ENCODE data around the gene FBXL5. TPM values are rescaled to one million over a fixed set of nuclear protein-coding genes. Genes with fewer than 3 reads are reported as not detected.

The FBXL5 gene
- total RNA-seq, 1 donor from 2014 or later: 102 TPM

DNA sequence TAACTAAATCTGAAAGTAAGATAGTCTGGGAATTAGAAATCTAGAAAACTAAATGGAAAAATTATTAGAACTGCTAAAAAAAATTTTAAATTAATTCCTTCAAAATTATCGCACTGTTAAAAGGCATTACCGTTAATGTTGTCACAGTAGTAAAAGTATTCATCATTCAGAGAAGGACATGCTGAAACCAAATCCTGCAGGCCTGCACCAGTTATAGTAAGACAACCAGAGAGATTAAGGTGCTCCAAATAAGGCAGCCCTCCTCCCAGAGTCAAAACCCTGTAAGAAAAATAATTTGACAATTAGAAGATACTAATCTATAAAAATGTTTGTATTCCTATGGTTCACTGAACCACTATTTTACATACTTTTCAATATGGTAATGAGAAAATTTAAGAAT, 43.0 kb downstream of the FBXL5 start:
- peaks cover 5% of the 10 kb centered on the region for H3K36me3 ChIP-seq (ENCODE audit: control insufficient read depth, insufficient read depth, low read length)
- no peaks in the 10 kb centered on the region for H3K27me3 ChIP-seq (ENCODE audit: control insufficient read depth, insufficient read depth, low read length)
- H3K4me3 ChIP-seq (ENCODE audit: low read depth, low read length): no peak overlapping the region
- FAIRE-seq (no peak), DNase-seq (ENCODE audit: low read depth) (peak; percentile 50)
- TF ChIP-seq, protein P1, sequence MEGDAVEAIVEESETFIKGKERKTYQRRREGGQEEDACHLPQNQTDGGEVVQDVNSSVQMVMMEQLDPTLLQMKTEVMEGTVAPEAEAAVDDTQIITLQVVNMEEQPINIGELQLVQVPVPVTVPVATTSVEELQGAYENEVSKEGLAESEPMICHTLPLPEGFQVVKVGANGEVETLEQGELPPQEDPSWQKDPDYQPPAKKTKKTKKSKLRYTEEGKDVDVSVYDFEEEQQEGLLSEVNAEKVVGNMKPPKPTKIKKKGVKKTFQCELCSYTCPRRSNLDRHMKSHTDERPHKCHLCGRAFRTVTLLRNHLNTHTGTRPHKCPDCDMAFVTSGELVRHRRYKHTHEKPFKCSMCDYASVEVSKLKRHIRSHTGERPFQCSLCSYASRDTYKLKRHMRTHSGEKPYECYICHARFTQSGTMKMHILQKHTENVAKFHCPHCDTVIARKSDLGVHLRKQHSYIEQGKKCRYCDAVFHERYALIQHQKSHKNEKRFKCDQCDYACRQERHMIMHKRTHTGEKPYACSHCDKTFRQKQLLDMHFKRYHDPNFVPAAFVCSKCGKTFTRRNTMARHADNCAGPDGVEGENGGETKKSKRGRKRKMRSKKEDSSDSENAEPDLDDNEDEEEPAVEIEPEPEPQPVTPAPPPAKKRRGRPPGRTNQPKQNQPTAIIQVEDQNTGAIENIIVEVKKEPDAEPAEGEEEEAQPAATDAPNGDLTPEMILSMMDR (IDR thresholded peaks at IDR 0.05; ENCODE audit: insufficient read depth, low read length, severe bottlenecking): no peak

DNA sequence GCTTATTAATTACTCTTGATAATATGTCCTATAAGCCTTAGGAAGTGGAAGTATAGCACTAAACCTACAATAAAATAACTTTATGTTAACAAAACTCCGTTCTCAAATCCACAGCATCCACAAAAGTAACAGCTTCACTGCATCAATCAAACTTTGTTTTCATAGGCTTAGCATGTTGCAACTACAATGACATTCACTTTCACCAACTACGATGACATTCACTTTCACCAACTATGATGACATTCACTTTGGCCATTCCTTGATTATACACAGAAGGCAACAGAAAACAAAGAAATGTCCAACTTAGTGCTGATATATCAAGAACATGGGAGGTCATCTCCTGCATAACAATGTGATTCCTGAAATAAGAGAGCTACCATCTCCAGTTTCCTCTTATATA, 44.3 kb downstream of the FBXL5 start:
- Histone ChIP-seq H3K27me3 (ENCODE audit: control insufficient read depth, insufficient read depth, low read length) (no peaks in the 10 kb centered on the region), H3K36me3 (ENCODE audit: control insufficient read depth, insufficient read depth, low read length) (no peaks in the 10 kb centered on the region), H3K4me3 (ENCODE audit: low read depth, low read length) (no peak overlapping the region)
- DNase-seq (ENCODE audit: low read depth) (no peak), FAIRE-seq (no peak)
- TF ChIP-seq, protein P1 (IDR thresholded peaks at IDR 0.05; ENCODE audit: insufficient read depth, low read length, severe bottlenecking): no peak

DNA sequence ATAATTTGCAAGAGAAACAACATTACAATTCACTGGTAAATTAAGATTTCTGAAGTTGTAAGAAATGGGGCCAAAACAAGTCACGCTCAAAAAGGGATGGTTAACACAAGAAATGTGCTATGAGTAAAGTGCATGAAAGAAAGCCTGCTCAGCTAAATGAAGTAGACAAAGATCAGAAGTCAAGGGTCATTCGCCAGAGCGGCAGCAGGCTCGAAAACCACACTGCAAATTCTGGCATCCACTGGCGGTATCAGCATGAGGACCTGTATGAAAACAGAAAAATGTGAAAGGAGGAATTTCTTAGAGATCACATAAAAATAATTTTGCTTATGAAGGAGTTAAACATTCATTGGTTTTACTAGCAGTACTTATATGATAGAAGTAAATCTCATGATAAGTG, 49.6 kb downstream of the FBXL5 start:
- FAIRE-seq: no peak
- Histone ChIP-seq H3K36me3 (ENCODE audit: control insufficient read depth, insufficient read depth, low read length) (peaks cover 1% of the 10 kb centered on the region), H3K4me3 (ENCODE audit: low read depth, low read length) (no peak overlapping the region), H3K27me3 (ENCODE audit: control insufficient read depth, insufficient read depth, low read length) (no peaks in the 10 kb centered on the region)
- DNase-seq (ENCODE audit: low read depth): no peak
- TF ChIP-seq, protein P1 (IDR thresholded peaks at IDR 0.05; ENCODE audit: insufficient read depth, low read length, severe bottlenecking): no peak

DNA sequence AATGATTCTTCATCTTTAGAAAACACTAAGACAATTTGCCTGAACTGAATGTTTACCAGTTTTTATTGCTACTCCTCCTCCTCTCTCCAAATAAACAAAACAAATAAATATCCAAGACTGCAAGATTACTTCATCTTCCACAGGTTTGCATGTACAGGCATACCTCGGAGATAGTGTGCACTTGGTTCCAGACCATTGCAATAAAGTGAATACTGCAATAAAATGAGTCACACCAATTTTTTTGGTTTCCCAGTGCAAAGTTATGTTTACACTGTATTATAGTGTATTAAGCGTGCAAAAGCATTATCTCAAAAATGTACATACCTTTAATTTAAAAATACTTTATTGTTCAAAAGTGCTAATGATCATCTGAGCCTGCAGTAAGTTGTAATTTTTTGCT, 53.3 kb downstream of the FBXL5 start:
- TF ChIP-seq, protein P1 (IDR thresholded peaks at IDR 0.05; ENCODE audit: insufficient read depth, low read length, severe bottlenecking): no peak
- FAIRE-seq (no peak), DNase-seq (ENCODE audit: low read depth) (peak; percentile 26)
- Histone ChIP-seq H3K27me3 (ENCODE audit: control insufficient read depth, insufficient read depth, low read length) (no peaks in the 10 kb centered on the region), H3K4me3 (ENCODE audit: low read depth, low read length) (no peak overlapping the region), H3K36me3 (ENCODE audit: control insufficient read depth, insufficient read depth, low read length) (peaks cover 1% of the 10 kb centered on the region)

DNA sequence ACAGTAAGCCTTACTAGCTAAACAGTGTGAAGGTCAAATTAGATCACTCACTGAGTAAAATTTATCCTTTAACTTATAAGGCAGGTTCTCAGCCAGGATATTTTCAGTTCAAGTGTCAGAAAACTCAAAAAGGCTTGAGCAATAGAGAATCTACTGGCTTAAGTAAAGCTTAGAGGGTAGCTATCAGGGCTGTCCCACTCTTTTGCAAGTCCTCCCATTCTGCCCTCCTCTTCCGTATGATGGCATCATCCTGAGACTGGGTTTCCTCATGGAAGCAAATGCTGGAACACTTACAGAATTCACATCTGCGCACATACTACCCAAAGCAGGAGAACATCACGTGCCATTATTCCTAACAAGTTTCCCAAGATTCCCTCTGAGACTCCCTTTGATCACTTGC, 55.0 kb downstream of the FBXL5 start:
- no peaks in the 10 kb centered on the region for H3K27me3 ChIP-seq (ENCODE audit: control insufficient read depth, insufficient read depth, low read length)
- no peaks in the 10 kb centered on the region for H3K36me3 ChIP-seq (ENCODE audit: control insufficient read depth, insufficient read depth, low read length)
- FAIRE-seq (peak; percentile 76), DNase-seq (ENCODE audit: low read depth) (no peak)
- H3K4me3 ChIP-seq (ENCODE audit: low read depth, low read length): no peak overlapping the region
- TF ChIP-seq, protein P1 (IDR thresholded peaks at IDR 0.05; ENCODE audit: insufficient read depth, low read length, severe bottlenecking): no peak

DNA sequence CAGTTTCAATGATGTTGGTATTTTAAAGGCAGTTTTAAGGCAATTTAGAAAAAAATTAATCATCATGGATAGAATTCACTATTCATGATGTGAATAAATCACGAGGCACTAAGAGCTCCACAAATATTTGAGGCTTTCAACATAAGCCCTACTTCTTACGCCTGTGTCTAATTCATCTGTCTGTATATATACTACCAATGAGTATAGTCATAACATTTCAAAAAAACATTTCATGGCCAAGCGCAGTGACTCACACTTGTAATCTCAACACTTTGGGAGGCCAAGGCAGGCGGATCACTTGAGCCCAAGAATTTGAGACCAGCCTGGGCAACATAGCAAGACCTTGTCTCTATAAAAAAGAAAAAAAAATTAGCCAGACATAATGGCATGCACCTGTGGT, 56.5 kb downstream of the FBXL5 start:
- FAIRE-seq (no peak), DNase-seq (ENCODE audit: low read depth) (no peak)
- no peaks in the 10 kb centered on the region for H3K27me3 ChIP-seq (ENCODE audit: control insufficient read depth, insufficient read depth, low read length)
- H3K36me3 ChIP-seq (ENCODE audit: control insufficient read depth, insufficient read depth, low read length): no peaks in the 10 kb centered on the region
- H3K4me3 ChIP-seq (ENCODE audit: low read depth, low read length): no peak overlapping the region
- TF ChIP-seq, protein P1 (IDR thresholded peaks at IDR 0.05; ENCODE audit: insufficient read depth, low read length, severe bottlenecking): no peak

Measured in bronchial epithelial cell (primary cell).